ENCODE results near the gene MTHFSD.

Gene MTHFSD

DNA sequence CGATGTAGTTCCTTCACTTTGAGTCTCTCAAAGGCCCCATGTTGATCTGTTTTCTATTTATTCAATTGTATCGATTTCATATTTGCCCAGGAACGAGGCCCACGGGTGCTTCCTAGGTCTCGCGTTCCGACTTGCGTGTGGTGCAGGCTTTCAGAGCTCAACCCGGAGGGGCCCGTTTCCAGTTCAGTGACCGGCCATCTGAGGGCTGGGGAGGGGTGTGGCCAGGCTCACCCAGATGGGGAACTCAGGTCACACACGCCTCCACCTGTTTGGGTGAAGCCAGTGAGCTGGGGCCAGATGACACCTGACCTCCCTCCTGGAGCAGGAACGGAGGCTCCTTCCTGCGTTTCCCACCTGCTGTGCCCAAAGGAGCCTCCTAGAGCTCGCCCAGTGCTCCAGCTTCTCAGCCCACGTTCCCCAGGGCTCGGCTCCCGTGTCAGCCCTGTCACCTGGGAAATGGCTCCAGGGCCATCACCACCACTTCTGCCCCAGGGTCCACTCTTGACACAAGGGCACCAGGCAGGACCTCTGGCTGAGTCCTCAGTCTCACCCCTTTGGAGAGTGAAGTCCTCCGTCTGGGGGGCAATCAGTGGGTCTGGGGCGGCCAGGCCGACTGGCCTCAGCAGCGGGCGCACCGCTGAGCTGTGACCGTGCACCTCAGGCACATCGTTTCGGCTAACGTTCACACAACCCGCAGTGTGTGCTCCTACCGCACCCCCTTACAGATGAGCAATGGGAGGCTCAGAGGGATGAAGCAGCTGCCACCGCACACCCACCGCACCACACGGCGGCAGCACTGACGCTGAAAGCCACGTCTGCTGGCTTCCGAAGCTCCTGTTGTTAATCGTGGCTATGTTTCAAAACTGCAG is 26.7 kb downstream of the MTHFSD start:
- no peak for DNase-seq

- DNase-seq = no peak
These were observed 27.7 kb downstream of the MTHFSD start for GRCh38 chr16:86527366-86527765.

GRCh38 chr16:86525696-86526095 is 29.3 kb downstream of the MTHFSD start:
- DNase-seq = no peak

GRCh38 chr16:86524029-86524428 is 31.0 kb downstream of the MTHFSD start:
- no peak for DNase-seq

DNA sequence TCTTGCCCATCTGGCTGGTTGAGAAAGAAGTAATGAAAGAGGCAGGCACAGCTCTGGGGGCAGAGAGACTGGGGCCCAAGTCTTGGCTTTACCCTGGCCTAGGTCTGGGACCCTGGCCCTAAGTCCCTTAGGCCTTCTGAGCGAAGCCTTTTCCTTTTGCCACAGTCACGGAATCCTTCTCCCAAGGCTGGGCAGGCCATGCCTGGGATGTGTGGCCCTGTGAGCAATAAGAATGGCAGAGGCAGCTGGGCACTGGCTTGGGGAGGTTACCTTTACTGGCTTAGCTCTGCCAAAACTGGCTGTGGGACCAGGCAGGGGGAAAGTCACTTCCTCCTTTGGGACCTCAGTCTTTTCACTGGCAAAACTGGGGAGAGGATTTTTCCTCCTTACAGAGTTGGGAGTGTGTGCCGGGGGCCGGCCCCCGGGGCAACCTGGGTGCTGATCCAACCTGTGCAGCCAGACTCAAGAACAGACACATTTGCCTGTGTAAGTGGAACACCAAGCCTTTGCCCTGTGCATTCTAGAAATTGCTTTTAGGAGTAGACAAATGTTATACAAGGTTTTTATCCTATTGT is 31.8 kb downstream of the MTHFSD start:
- no peak for DNase-seq

- DNase-seq = no peak
These were observed 32.4 kb downstream of the MTHFSD start for GRCh38 chr16:86522634-86523033.

GRCh38 chr16:86521236-86522197 is 33.5 kb downstream of the MTHFSD start:
- DNase-seq = no peak

DNA sequence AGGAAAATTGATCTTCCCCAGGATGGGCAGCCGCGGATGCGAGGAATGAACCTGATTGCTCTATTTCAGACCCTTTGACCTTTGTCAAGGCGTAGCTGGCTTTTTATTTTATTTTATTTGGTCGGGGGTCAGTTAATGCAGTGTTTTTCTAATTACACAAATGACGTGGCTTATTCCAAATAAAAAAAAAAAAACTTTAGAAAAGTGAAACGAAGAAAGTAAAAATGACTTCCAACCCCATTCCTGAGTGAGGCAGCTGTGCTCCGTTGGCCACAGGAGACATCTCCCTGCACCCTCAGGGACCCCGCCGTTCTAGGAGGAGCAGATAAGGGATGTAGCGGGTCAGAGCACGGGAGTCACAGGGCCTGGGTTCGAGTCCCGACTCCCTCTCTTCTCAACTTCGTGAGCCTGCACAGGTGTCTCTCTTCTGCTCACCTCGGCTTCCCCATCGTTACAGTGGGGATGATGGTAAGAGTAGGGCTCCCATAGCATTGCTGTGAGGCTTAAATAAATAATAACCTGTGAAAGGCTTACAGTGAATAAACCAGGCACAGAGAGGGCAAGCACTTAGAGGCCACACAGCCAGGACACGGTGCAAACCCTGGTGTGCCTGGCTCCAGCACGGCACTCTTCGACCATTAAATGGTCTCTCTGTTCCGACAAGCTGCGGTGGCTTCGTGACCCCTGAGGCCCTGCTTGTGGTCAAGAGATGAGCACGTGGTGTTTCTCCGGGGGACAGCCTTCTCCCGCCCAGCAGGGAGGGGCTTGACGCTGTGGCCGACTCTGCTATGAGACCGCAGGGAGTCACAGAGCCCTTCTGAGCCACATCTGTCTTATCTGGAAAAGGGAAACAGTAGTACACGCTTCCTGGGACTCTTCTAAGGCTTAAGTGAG is 34.5 kb downstream of the MTHFSD start:
- no peak for DNase-seq

DNA sequence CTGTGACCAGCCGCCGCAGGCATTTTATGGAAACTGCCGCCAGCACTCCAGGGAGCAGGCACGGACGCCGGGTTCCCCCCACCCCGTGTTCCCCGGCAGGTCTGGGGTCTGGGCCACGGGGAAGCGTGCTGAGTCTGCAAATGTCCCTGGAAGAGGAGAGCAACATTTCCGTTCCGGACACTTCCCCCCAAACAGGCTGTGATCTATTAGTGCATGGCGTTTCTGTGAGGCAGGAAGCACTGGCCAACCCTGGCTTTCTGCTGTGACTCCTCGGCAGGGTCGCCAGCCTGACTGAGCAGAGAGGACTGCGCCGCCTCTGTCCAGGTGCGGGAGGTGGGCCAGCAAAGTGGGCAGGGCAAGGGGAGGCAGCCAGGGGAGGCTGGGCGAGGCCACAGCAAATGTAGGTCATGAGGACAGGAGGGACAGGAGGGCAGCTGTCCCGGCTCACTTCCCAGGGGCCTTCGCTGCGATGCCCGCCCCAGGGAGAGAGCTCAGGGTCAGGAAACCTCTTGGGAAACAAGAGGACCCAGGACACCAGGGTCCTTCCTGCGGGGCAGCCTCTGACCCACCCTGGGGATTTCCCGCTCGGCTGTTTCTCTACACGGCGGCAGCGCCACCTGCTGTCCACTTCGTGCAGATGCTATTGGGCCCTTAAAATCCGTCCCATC is 35.3 kb downstream of the MTHFSD start:
- DNase-seq = no peak

GRCh38 chr16:86519007-86519648 is 35.9 kb downstream of the MTHFSD start:
- no peak for DNase-seq

- no peak for DNase-seq
These were observed 37.3 kb downstream of the MTHFSD start for GRCh38 chr16:86517652-86518258.

GRCh38 chr16:86517033-86517432 is 38.0 kb downstream of the MTHFSD start:
- no peak for DNase-seq

DNA sequence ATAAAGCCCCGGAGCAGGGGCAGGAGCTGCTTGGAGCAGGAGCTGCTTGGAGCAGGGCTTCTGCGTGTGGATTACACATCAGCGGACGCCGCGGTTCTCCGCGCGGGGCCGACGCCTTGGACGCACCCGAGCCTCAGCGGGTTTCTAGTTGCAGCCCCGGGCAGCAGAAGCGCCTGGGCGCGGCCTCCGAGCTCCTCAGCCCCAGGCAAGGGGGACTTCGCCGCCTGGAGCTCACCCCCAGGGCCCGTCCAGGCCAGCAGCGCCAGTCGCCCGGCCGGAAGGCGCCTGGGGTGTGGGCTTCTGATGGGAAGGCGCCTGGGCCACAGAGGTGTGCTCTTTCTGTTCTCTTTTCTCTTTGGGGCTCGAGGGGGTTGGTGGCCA is 38.4 kb downstream of the MTHFSD start:
- no peak for DNase-seq

DNA sequence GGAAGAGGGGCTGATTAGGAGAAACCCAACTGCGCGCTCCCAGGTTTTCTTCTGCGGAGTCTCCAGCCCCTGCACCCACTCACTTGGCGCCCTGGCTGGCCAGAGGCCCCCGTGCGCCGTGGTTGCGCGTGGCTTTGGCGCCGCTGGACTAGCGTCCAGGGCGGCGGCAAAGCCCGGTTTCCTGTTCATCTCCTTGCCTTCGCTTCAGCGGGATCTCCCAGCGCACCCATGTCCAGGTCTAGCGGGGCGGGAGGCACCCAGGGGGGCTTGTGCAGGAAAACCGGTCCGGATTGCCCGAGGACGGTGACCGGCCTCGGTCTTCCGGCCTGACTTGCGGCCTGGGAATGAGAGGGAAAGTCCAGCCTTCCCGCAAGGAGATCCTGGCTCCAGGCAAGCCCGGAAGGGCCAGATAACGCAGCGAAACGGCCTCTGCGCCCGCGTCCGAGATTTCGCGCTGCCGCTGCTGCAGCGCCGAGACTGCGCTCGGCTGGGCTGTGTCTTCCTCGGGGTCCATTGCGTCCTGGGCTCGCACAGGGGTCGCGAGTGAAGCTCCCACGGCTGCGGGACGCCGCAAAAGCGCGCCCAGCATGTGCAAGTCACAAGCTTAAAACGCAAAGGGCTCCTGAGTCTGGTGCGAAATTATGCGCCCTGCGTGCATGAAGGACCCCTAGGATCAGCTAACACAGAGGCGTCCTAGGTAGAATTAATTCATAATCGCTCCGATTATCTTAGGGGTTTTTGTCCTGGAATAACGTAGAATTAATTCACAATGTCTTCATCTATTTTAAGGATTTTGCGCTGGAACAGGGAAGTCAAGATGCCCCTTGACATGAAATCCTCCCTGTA is 39.0 kb downstream of the MTHFSD start:
- DNase-seq = no peak

DNA sequence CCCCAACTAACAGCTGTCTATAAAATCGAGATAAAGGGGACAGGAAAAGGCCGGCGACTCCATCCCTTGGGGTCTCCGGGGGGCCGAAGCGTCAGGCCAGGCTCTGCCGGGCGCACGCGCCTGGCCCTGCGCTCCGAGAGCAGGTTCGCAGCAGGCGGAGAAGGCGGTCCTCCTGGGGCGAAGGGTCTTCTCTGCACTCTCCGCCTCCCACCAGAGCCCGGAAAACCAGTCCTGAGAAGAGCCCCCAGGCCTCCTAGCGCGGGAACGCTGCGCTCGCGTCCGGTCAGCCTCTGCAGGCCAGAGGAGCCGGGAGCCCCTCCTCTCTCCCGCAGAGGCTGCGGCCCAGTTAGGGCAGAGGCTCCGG is 39.6 kb downstream of the MTHFSD start:
- no peak for DNase-seq

- no peak for DNase-seq
These were observed 40.3 kb downstream of the MTHFSD start for GRCh38 chr16:86514481-86515376.

GRCh38 chr16:86513471-86514277 is 41.4 kb downstream of the MTHFSD start:
- no peak for DNase-seq
